Lower leg skin (tissue), 3 donors: ENCODE measurements around the gene PTK7.

ENCODE experiments used
- POLR2A ChIP-seq, 2 donors: fragments of 450-650 bp; IDR thresholded peaks; one replicate each; pipeline ENCODE4 v1.6.1; 2016 to 2017; ENCODE audit warnings: antibody characterized with exemption in 2 of 2, mild to moderate bottlenecking in 1 of 2, moderate library complexity in 1 of 2
- TF ChIP-seq, protein P1 (sequence below), 3 donors: fragments of 450-650 bp; IDR thresholded peaks; one replicate each; pipeline ENCODE4 v1.5.1; 2016; ENCODE audit warnings: antibody characterized with exemption in 3 of 3, mild to moderate bottlenecking in 3 of 3, moderate library complexity in 2 of 3

DNA sequence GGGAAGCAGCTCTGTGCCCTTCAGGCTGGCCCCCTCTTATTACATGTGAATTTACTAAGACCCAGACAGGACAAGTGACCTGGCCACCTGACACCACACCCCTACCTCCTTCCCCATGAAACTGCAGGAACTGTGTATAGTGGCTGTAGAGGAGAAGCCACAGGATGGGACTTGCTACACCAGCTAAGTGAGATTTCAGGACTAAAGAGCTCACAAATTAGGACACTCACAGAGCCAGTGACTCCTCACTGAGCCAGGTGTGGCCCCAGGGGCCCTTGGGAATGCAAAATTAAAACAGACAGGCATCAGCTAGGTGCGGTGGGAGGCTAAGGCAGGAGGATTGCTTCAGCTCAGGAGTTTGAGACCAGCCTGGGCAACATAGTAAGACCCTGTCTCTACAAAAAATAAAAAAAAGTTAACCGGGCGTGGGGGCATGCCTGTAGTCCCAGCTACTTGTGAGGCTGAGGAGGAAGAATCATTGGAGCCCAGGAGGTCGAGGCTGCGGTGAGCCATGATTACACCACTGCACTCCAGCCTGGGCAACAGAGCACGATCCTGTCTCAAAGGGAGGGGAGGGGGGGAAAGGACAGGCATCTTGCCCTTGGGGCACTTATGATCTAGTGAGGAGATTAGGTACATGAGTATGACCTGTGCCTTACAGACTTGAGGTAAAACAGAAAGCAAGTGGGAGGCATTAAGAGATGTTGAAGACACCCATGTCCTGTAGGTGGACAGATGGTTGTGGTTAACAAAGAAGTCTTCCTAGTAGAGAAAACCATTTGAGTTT is 71.8 kb downstream of the PTK7 start:
- no peak for TF ChIP-seq POLR2A (IDR thresholded peaks at IDR 0.05)
- TF ChIP-seq, protein P1, sequence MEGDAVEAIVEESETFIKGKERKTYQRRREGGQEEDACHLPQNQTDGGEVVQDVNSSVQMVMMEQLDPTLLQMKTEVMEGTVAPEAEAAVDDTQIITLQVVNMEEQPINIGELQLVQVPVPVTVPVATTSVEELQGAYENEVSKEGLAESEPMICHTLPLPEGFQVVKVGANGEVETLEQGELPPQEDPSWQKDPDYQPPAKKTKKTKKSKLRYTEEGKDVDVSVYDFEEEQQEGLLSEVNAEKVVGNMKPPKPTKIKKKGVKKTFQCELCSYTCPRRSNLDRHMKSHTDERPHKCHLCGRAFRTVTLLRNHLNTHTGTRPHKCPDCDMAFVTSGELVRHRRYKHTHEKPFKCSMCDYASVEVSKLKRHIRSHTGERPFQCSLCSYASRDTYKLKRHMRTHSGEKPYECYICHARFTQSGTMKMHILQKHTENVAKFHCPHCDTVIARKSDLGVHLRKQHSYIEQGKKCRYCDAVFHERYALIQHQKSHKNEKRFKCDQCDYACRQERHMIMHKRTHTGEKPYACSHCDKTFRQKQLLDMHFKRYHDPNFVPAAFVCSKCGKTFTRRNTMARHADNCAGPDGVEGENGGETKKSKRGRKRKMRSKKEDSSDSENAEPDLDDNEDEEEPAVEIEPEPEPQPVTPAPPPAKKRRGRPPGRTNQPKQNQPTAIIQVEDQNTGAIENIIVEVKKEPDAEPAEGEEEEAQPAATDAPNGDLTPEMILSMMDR (IDR thresholded peaks at IDR 0.05), result no peak
